ENCODE measurements around the gene CTIF.

CTIF gene

GRCh38 chr18:48846423-48846932 is 307.6 kb downstream of the CTIF start:
- TF ChIP-seq CTCF (IDR thresholded peaks at IDR 0.05; ENCODE audit: low read depth, low read length, missing control alignments) = no peak
- DNase-seq (ENCODE audit: extremely low read depth, low read depth) = no peak

GRCh38 chr18:48847807-48848486 is 309.1 kb downstream of the CTIF start:
- TF ChIP-seq CTCF (IDR thresholded peaks at IDR 0.05; ENCODE audit: low read depth, low read length, missing control alignments) = no peak
- no peak for DNase-seq (ENCODE audit: extremely low read depth, low read depth)
- H3K4me3 ChIP-seq (replicated peaks; ENCODE audit: low read depth, low read length) = no peak overlapping the region

More at GRCh38 chr18:48846423-48846932, 307.6 kb downstream of the CTIF start:
- no peak overlapping the region for H3K4me3 ChIP-seq (replicated peaks; ENCODE audit: low read depth, low read length)

- TF ChIP-seq CTCF (IDR thresholded peaks at IDR 0.05; ENCODE audit: low read depth, low read length, missing control alignments) = no peak
Measured at GRCh38 chr18:48848641-48849143, 309.9 kb downstream of the CTIF start.

GRCh38 chr18:48850822-48851598 is 312.2 kb downstream of the CTIF start:
- TF ChIP-seq CTCF (IDR thresholded peaks at IDR 0.05; ENCODE audit: low read depth, low read length, missing control alignments) = no peak
- no peak overlapping the region for H3K4me3 ChIP-seq (replicated peaks; ENCODE audit: low read depth, low read length)

More at GRCh38 chr18:48848641-48849143, 309.9 kb downstream of the CTIF start:
- DNase-seq (ENCODE audit: extremely low read depth, low read depth) = no peak
- no peak overlapping the region for H3K4me3 ChIP-seq (replicated peaks; ENCODE audit: low read depth, low read length)

GRCh38 chr18:48851599-48851960 is 312.7 kb downstream of the CTIF start:
- DNase-seq (ENCODE audit: extremely low read depth, low read depth) = no peak
- no peak overlapping the region for H3K4me3 ChIP-seq (replicated peaks; ENCODE audit: low read depth, low read length)
- no peak for TF ChIP-seq CTCF (IDR thresholded peaks at IDR 0.05; ENCODE audit: low read depth, low read length, missing control alignments)

More at GRCh38 chr18:48850822-48851598, 312.2 kb downstream of the CTIF start:
- no peak for DNase-seq (ENCODE audit: extremely low read depth, low read depth)

GRCh38 chr18:48852292-48852691 is 313.5 kb downstream of the CTIF start:
- DNase-seq (ENCODE audit: extremely low read depth, low read depth) = no peak
- H3K4me3 ChIP-seq (replicated peaks; ENCODE audit: low read depth, low read length) = no peak overlapping the region
- TF ChIP-seq CTCF (IDR thresholded peaks at IDR 0.05; ENCODE audit: low read depth, low read length, missing control alignments) = no peak

Data from HFF-Myc (cell line).